GM12878 (cell line): ENCODE results near the gene CCDC144A. TPM values are rescaled to one million over a fixed set of nuclear protein-coding genes. Genes with fewer than 3 reads are reported as not detected.

ENCODE experiments used
- ATAC-seq: fragments of 200-7000 bp; cut with Tn5 transposase; 3 replicates; pipeline ENCODE4 v1.9.1; 2020; ENCODE audit warnings: mild to moderate bottlenecking, moderate library complexity
- BruUV-seq: library from RNA; stranded (reverse); fragments of 400-500 nt; replicated peaks from 2 replicates; lab custom pipeline; 2021; lab: Mats Ljungman, UMichigan
- CTCF ChIA-PET: fragments of 300-600 bp; sonication (Branson Sonifier 250); formaldehyde crosslinking; extraction: SDS; loops from one replicate; lab custom pipeline; 2021; ENCODE audit warnings: inconsistent platforms; lab: Yijun Ruan, JAX
- POLR2A ChIA-PET: fragments of 350-600 bp; formaldehyde crosslinking; extraction: SDS; loops from one replicate; lab custom pipeline; 2021; ENCODE audit warnings: inconsistent platforms; lab: Charles Lee
- RAD21 ChIA-PET: fragments of 300-600 bp; sonication (Branson Sonifier 250); formaldehyde crosslinking; loops from one replicate; lab custom pipeline; 2023; ENCODE audit warnings: antibody characterized with exemption; ENCODE audit not compliant: unreplicated experiment; lab: Charles Lee
- SMC1A ChIA-PET: fragments of 300-600 bp; sonication (Branson Sonifier 250); formaldehyde crosslinking; loops from one replicate; lab custom pipeline; 2023; ENCODE audit not compliant: unreplicated experiment, uncharacterized antibody; lab: Charles Lee
- DNase-seq: peaks from one replicate; pipeline ENCODE4 v3.0.0-alpha.2; 2011; ENCODE audit warnings: low read depth, low spot score
- FAIRE-seq: peaks from 3 replicates; lab custom pipeline; 2011; peaks lifted over from hg19 to GRCh38; lab: Jason Lieb, UNC
- H2AFZ ChIP-seq: 2 replicates; pipeline ENCODE4 v1.6.0; 2011; ENCODE audit warnings: low read depth, low read length, control low read depth; ENCODE audit not compliant: control insufficient read depth
- H3K27ac ChIP-seq: 2 replicates; pipeline ENCODE4 v1.5.1; 2011; ENCODE audit warnings: control low read depth; ENCODE audit not compliant: control insufficient read depth, insufficient read depth
- H3K27me3 ChIP-seq, 2 experiments: replicated peaks in 1 of 2; 2 replicates each; pipeline versions ENCODE4 v1.6.0 to v1.6.1; 2011; ENCODE audit warnings: low read length in 1 of 2; ENCODE audit not compliant: control insufficient read depth in 2 of 2, insufficient read depth in 2 of 2
- H3K36me3 ChIP-seq, 2 experiments: 2 replicates each; pipeline ENCODE4 v1.5.1; 2011; ENCODE audit warnings: low read length in 1 of 2; ENCODE audit not compliant: control insufficient read depth in 2 of 2, insufficient read depth in 2 of 2
- H3K4me1 ChIP-seq: 2 replicates; pipeline ENCODE4 v1.6.1; 2011; ENCODE audit warnings: mild to moderate bottlenecking, low read length, moderate library complexity, mixed read lengths; ENCODE audit not compliant: control insufficient read depth, insufficient read depth
- H3K4me2 ChIP-seq: 2 replicates; pipeline ENCODE4 v1.6.0; 2011; ENCODE audit warnings: control low read depth; ENCODE audit not compliant: control insufficient read depth, insufficient read depth
- H3K4me3 ChIP-seq: fragments of 200-600 bp; sonication (generic); 2 replicates; pipeline ENCODE4 v1.5.1; 2016
- H3K79me2 ChIP-seq: 2 replicates; pipeline ENCODE4 v1.6.0; 2011; ENCODE audit warnings: low read length; ENCODE audit not compliant: control insufficient read depth, insufficient read depth
- H3K9ac ChIP-seq: 2 replicates; pipeline ENCODE4 v1.8.0; 2011; ENCODE audit warnings: low read length, control low read depth, mixed read lengths; ENCODE audit not compliant: control insufficient read depth, insufficient read depth
- H3K9me3 ChIP-seq: replicated peaks from 3 replicates; pipeline ENCODE4 v1.5.1; 2011; ENCODE audit warnings: mild to moderate bottlenecking, low read length; ENCODE audit not compliant: control insufficient read depth, insufficient read depth
- H4K20me1 ChIP-seq: 2 replicates; pipeline ENCODE4 v1.6.0; 2011; ENCODE audit not compliant: control insufficient read depth, insufficient read depth
- CBX3 ChIP-seq: fragments of 200-600 bp; sonication (generic); IDR thresholded peaks from 2 replicates; pipeline ENCODE4 v1.6.1; 2016; ENCODE audit warnings: low read depth, borderline replicate concordance
- CHD1 ChIP-seq: IDR thresholded peaks from 2 replicates; pipeline ENCODE4 v1.6.1; 2012; ENCODE audit warnings: low read depth, low read length, improper control_type of control experiment
- CHD4 ChIP-seq: fragments of 200-600 bp; sonication (generic); IDR thresholded peaks from 2 replicates; pipeline ENCODE4 v1.6.1; 2016; ENCODE audit warnings: mild to moderate bottlenecking
- EP300 ChIP-seq, 2 experiments: fragments of 150-350 bp in 1 of 2; IDR thresholded peaks; 2 replicates each; pipeline ENCODE4 v1.6.1; 2011 to 2012; ENCODE audit warnings: low read depth in 2 of 2, low read length in 2 of 2, borderline replicate concordance in 1 of 2, improper control_type of control experiment in 1 of 2, inconsistent platforms in 1 of 2; ENCODE audit not compliant: control insufficient read depth in 1 of 2
- GATAD2B ChIP-seq: fragments of 450-650 bp; conservative IDR thresholded peaks from 2 replicates; pipeline ENCODE4 v1.6.1; 2017; ENCODE audit warnings: low read depth, mild to moderate bottlenecking, moderate library complexity
- HCFC1 ChIP-seq: fragments of 150-350 bp; IDR thresholded peaks from 2 replicates; pipeline ENCODE4 v1.6.1; 2014; ENCODE audit warnings: low read length
- IKZF1 ChIP-seq: fragments of 450-650 bp; conservative IDR thresholded peaks from 2 replicates; pipeline ENCODE4 v1.6.1; 2017; ENCODE audit warnings: antibody characterized with exemption, mild to moderate bottlenecking
- KAT2A ChIP-seq: conservative IDR thresholded peaks from 2 replicates; pipeline ENCODE4 v1.6.1; 2011; ENCODE audit warnings: low read depth, low read length; ENCODE audit not compliant: control insufficient read depth
- PAX5 ChIP-seq: IDR thresholded peaks from 2 replicates; pipeline ENCODE4 v1.6.1; 2011; ENCODE audit warnings: low read depth, low read length, borderline replicate concordance
- POLR2AphosphoS5 ChIP-seq: IDR thresholded peaks from 2 replicates; pipeline ENCODE4 v1.6.1; 2011; ENCODE audit warnings: mild to moderate bottlenecking, low read length, inconsistent platforms
- SREBF1 ChIP-seq: IDR thresholded peaks from 2 replicates; pipeline ENCODE4 v1.6.1; 2012; ENCODE audit warnings: mild to moderate bottlenecking, low read length
- TCF3 ChIP-seq: IDR thresholded peaks from 2 replicates; pipeline ENCODE4 v1.6.1; 2012; ENCODE audit warnings: low read depth, mild to moderate bottlenecking, low read length, borderline replicate concordance; ENCODE audit not compliant: insufficient read depth
- ZNF274 ChIP-seq: IDR thresholded peaks from one replicate; pipeline ENCODE4 v1.8.0; 2011; ENCODE audit not compliant: insufficient read length, insufficient read depth
- ZZZ3 ChIP-seq: IDR thresholded peaks from 2 replicates; pipeline ENCODE4 v1.6.1; 2011; ENCODE audit warnings: low read depth; ENCODE audit not compliant: control insufficient read depth, insufficient read length
- WGBS: methylation state at CpG from one replicate; pipeline ENCODE4 v1.1.6; 2016; ENCODE audit warnings: low lambda C conversion rate; ENCODE audit not compliant: insufficient replicate concordance, insufficient coverage; ENCODE audit errors: missing lambda C conversion rate; 5-methylcytosine and 5-hydroxymethylcytosine counted together
- in situ Hi-C: fragments of 300-500 bp; cut with MboI; formaldehyde crosslinking; loops from 9 replicates; pipeline ENCODE4 v1.14.3; 2018; ENCODE audit warnings: mixed read lengths
- intact Hi-C: fragments of 100-400 bp; cut with micrococcal nuclease; formaldehyde crosslinking; loops from one replicate; pipeline ENCODE4 v1.14.2; 2022; ENCODE audit not compliant: unreplicated experiment
- polyA plus RNA-seq, 11 experiments: library from polyadenylated mRNA; depleted of rRNA in 4 of 11; unstranded in 6 of 11; stranded (reverse) in 5 of 11; fragments of >200 nt; fragmentation: Nextera tagmentation in 4 of 11; fragmentation: Illumina TruSeq in 1 of 11; extraction: Ambion mirVana in 4 of 11; extraction: Trizol in 1 of 11; gene quantifications; 1 replicate in 1 of 11; 2 replicates in 10 of 11; pipeline versions ENCODE4 v1.2.1 to v1.2.3, GENCODE V29; 2011 to 2016; ENCODE audit warnings: inconsistent platforms in 2 of 11, missing spikeins in 2 of 11, low read depth in 1 of 11
- total RNA-seq, 4 experiments: library from RNA; depleted of rRNA in 3 of 4; stranded (reverse); fragments of >200 nt in 3 of 4; fragmentation: Illumina TruSeq in 1 of 4; extraction: Trizol in 1 of 4; gene quantifications; 2 replicates each; pipeline versions ENCODE4 v1.2.1 to v1.2.3, GENCODE V29; 2013 to 2021
- TF ChIP-seq, protein P1 (sequence below): fragments of 450-650 bp; formaldehyde crosslinking; IDR thresholded peaks from 2 replicates; pipeline ENCODE4 v1.4.0; 2020; ENCODE audit warnings: mild to moderate bottlenecking, moderate library complexity
- TF ChIP-seq, protein P2 (sequence below): fragments of 450-650 bp; IDR thresholded peaks from 2 replicates; pipeline ENCODE4 v1.6.1; 2018; ENCODE audit warnings: mild to moderate bottlenecking, low read depth, moderate library complexity; ENCODE audit not compliant: partially characterized antibody
- TF ChIP-seq, protein P3 (sequence below): IDR thresholded peaks from 2 replicates; pipeline ENCODE4 v1.6.1; 2011; ENCODE audit warnings: low read depth, low read length, improper control_type of control experiment, borderline replicate concordance

Gene CCDC144A
- total and polyA plus RNA-seq, 10 of the 15 experiments (the other 5 are each of a cell fraction or from before 2014, with no cell fraction given) = 0.05 to 1.7 (median 0.79) TPM

DNA sequence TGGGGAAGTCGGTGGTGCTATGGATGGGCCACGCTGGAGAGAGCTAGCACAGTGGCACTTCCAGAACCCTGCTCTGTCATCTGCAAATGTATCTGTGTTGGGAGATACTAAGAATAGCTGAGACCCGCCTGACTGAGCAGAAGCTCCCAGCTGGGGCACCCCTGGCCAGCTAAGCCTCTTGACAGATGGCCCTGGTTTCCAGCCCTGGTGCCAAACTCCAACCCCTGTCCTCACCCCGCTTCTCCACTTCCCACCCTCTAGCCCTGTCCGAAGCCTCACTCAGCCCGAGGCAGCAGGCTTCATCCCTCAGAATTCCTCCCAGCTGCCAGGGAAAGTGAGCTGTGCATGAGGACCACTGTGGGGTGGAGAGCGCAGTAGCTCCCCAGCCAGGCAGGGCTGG, 124.4 kb downstream of the CCDC144A start (continued):
- TF ChIP-seq CHD4 (no peak), PAX5 (no peak), HCFC1 (no peak), EP300 (IDR thresholded peaks at IDR 0.05; ENCODE audit: borderline replicate concordance in 1 of 2, control insufficient read depth in 1 of 2, low read depth in 2 of 2, low read length in 2 of 2) (no peak)
- TF ChIP-seq, protein P1, sequence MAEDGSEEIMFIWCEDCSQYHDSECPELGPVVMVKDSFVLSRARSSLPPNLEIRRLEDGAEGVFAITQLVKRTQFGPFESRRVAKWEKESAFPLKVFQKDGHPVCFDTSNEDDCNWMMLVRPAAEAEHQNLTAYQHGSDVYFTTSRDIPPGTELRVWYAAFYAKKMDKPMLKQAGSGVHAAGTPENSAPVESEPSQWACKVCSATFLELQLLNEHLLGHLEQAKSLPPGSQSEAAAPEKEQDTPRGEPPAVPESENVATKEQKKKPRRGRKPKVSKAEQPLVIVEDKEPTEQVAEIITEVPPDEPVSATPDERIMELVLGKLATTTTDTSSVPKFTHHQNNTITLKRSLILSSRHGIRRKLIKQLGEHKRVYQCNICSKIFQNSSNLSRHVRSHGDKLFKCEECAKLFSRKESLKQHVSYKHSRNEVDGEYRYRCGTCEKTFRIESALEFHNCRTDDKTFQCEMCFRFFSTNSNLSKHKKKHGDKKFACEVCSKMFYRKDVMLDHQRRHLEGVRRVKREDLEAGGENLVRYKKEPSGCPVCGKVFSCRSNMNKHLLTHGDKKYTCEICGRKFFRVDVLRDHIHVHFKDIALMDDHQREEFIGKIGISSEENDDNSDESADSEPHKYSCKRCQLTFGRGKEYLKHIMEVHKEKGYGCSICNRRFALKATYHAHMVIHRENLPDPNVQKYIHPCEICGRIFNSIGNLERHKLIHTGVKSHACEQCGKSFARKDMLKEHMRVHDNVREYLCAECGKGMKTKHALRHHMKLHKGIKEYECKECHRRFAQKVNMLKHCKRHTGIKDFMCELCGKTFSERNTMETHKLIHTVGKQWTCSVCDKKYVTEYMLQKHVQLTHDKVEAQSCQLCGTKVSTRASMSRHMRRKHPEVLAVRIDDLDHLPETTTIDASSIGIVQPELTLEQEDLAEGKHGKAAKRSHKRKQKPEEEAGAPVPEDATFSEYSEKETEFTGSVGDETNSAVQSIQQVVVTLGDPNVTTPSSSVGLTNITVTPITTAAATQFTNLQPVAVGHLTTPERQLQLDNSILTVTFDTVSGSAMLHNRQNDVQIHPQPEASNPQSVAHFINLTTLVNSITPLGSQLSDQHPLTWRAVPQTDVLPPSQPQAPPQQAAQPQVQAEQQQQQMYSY = no peak

DNA sequence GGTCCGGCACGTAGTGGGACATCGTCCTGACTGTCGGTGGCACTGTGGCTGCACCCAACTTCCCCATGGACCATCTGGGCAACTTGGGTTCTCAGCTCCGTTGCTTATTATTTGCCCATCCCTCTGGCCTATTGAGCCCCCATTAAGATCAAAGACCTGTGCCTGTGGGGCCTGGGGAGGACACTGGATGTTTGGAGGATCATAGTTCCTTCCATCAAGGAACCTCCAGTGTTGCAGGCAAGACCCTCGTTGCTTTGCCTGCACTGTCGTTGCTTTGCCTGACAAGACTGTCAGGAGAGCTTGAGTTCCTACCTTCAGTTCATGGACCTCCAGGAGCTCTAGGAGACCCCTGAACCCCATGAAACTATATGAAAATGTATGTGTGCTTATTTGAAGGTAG, 127.2 kb downstream of the CCDC144A start:
- Histone ChIP-seq H4K20me1 (no peaks in the 10 kb centered on the region), H3K9me3 (no peaks in the 10 kb centered on the region), H3K27ac (no peak overlapping the region), H3K27me3 (peaks cover 0 to 3% of the 10 kb centered on the region in 2 experiments; a peak in 1 of 4 replicates), H3K9ac (no peak overlapping the region), H3K4me1 (no peaks in the 10 kb centered on the region), H3K4me2 (no peak overlapping the region), H3K79me2 (no peaks in the 10 kb centered on the region), H2AFZ (no peak overlapping the region), H3K36me3 (no peaks in the 10 kb centered on the region), H3K4me3 (no peak overlapping the region)
- no peak for FAIRE-seq
- no peak for ATAC-seq
- no peak for DNase-seq
- ChIA-PET RAD21 (no interaction called here), POLR2A (no interaction called here), SMC1A (no interaction called here), CTCF (no interaction called here)
- intact Hi-C loops (no loop called here), in situ Hi-C loops (loop anchor here (25.0 kb wide), 1 partner anchor 1595 kb away; no protein-coding TSS in a partner anchor)
- WGBS = 23% methylated on average over 7 of the region's 7 CpGs
- BruUV-seq = no TSS peak
- TF ChIP-seq CHD4 = no peak
- TF ChIP-seq POLR2AphosphoS5 = no peak
- no peak for TF ChIP-seq ZZZ3
- TF ChIP-seq, protein P2, sequence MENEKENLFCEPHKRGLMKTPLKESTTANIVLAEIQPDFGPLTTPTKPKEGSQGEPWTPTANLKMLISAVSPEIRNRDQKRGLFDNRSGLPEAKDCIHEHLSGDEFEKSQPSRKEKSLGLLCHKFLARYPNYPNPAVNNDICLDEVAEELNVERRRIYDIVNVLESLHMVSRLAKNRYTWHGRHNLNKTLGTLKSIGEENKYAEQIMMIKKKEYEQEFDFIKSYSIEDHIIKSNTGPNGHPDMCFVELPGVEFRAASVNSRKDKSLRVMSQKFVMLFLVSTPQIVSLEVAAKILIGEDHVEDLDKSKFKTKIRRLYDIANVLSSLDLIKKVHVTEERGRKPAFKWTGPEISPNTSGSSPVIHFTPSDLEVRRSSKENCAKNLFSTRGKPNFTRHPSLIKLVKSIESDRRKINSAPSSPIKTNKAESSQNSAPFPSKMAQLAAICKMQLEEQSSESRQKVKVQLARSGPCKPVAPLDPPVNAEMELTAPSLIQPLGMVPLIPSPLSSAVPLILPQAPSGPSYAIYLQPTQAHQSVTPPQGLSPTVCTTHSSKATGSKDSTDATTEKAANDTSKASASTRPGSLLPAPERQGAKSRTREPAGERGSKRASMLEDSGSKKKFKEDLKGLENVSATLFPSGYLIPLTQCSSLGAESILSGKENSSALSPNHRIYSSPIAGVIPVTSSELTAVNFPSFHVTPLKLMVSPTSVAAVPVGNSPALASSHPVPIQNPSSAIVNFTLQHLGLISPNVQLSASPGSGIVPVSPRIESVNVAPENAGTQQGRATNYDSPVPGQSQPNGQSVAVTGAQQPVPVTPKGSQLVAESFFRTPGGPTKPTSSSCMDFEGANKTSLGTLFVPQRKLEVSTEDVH = no peak
- TF ChIP-seq ZNF274 = no peak
- no peak for TF ChIP-seq KAT2A
- no peak for TF ChIP-seq IKZF1
- TF ChIP-seq CBX3 = no peak
- TF ChIP-seq GATAD2B = no peak
- no peak for TF ChIP-seq SREBF1
- TF ChIP-seq, protein P3, sequence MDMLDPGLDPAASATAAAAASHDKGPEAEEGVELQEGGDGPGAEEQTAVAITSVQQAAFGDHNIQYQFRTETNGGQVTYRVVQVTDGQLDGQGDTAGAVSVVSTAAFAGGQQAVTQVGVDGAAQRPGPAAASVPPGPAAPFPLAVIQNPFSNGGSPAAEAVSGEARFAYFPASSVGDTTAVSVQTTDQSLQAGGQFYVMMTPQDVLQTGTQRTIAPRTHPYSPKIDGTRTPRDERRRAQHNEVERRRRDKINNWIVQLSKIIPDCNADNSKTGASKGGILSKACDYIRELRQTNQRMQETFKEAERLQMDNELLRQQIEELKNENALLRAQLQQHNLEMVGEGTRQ = no peak
- TF ChIP-seq CHD1 = no peak
- no peak for TF ChIP-seq TCF3
